Smooth muscle cell (in vitro differentiated cells): ENCODE data around the gene ZNF180. TPM values are rescaled to one million over a fixed set of nuclear protein-coding genes. Genes with fewer than 3 reads are reported as not detected.
A peak's percentile ranks its signal among the peaks of the same experiment; 100 is the strongest.

Source experiments
- DNase-seq: peaks from one replicate; lab custom pipeline; 2025; ENCODE audit not compliant: unreplicated experiment; lab: John Stamatoyannopoulos, UW
- H2AFZ ChIP-seq: fragments of 200-600 bp; sonication (generic); 2 replicates; pipeline ENCODE4 v1.6.0; 2016; ENCODE audit warnings: antibody characterized with exemption, low read depth, mild to moderate bottlenecking
- H3F3A ChIP-seq: fragments of 200-600 bp; sonication (generic); 2 replicates; pipeline ENCODE4 v1.6.0; 2017; ENCODE audit warnings: antibody characterized with exemption, low read depth
- H3K27ac ChIP-seq: fragments of 200-600 bp; sonication (generic); 2 replicates; pipeline ENCODE4 v1.5.1; 2016; ENCODE audit warnings: low read depth, mild to moderate bottlenecking
- H3K27me3 ChIP-seq: fragments of 200-600 bp; sonication (generic); 2 replicates; pipeline ENCODE4 v1.6.1; 2016; ENCODE audit warnings: low read depth, mild to moderate bottlenecking
- H3K36me3 ChIP-seq: fragments of 200-600 bp; sonication (generic); 2 replicates; pipeline ENCODE4 v1.5.1; 2016; ENCODE audit warnings: low read depth
- H3K4me1 ChIP-seq: fragments of 200-600 bp; sonication (generic); 2 replicates; pipeline ENCODE4 v1.5.1; 2016; ENCODE audit warnings: low read depth
- H3K4me2 ChIP-seq: fragments of 200-600 bp; sonication (generic); 2 replicates; pipeline ENCODE4 v1.6.0; 2016; ENCODE audit warnings: mild to moderate bottlenecking
- H3K4me3 ChIP-seq: fragments of 200-600 bp; sonication (generic); 2 replicates; pipeline ENCODE4 v1.5.1; 2016; ENCODE audit warnings: mild to moderate bottlenecking
- H3K79me2 ChIP-seq: fragments of 200-600 bp; sonication (generic); 2 replicates; pipeline ENCODE4 v1.6.0; 2016; ENCODE audit warnings: low read depth, mild to moderate bottlenecking
- H3K9ac ChIP-seq: fragments of 200-600 bp; sonication (generic); 2 replicates; pipeline ENCODE4 v1.6.0; 2016; ENCODE audit warnings: low read depth
- H3K9me3 ChIP-seq: fragments of 200-600 bp; sonication (generic); replicated peaks from 2 replicates; pipeline ENCODE4 v1.5.1; 2016; ENCODE audit warnings: low read depth
- H4K20me1 ChIP-seq: fragments of 200-600 bp; sonication (generic); 2 replicates; pipeline ENCODE4 v1.6.0; 2016; ENCODE audit warnings: low read depth
- WGBS: methylation state at CpG from one replicate; pipeline ENCODE4 v1.1.7; 2016; ENCODE audit warnings: low lambda C conversion rate; 5-methylcytosine and 5-hydroxymethylcytosine counted together
- polyA plus RNA-seq: library from polyadenylated mRNA; unstranded; fragments of >200 nt; fragmentation: Nextera tagmentation; extraction: Ambion mirVana; gene quantifications from 2 replicates; pipeline ENCODE4 v1.2.1, GENCODE V29; 2016
- total RNA-seq: library from RNA; depleted of rRNA; stranded (reverse); fragments of >200 nt; gene quantifications from 2 replicates; pipeline ENCODE4 v1.2.3, GENCODE V29; 2014
- TF ChIP-seq, protein P1 (sequence below): fragments of 200-600 bp; sonication (generic); IDR thresholded peaks from 2 replicates; pipeline ENCODE4 v1.5.1; 2017; ENCODE audit warnings: borderline replicate concordance, mild to moderate bottlenecking, antibody characterized with exemption; ENCODE audit not compliant: insufficient read depth, poor library complexity, severe bottlenecking

The ZNF180 gene
- total and polyA plus RNA-seq, 2 experiments from 2014 or later, result 2.6 to 8.5 TPM

DNA sequence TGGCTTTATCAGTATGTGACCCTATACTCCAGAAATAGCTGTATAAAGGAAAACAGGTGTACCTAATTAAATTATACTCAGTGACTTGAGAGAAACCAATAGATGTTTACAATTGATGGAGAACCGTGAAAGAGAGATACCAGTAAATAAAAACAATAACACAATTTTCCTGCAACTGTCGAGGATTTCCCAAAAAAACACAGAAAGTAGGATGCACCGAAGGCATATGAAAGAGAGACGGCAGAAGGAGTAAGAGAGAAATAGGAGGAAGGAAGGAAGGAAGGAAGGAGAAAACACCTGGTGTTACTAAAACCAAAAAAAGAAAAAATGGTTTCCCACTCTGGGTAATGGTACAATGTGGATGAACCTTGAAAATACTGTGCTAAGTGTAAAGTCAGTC lies 45.2 kb downstream of the ZNF180 start:
- Histone ChIP-seq H3K4me1 (no peaks in the 10 kb centered on the region), H3K4me3 (no peak overlapping the region), H3K79me2 (no peaks in the 10 kb centered on the region), H3K27ac (no peak overlapping the region), H3K4me2 (no peak overlapping the region), H3F3A (no peaks in the 10 kb centered on the region), H3K9me3 (peaks cover 13% of the 10 kb centered on the region), H3K9ac (no peak overlapping the region), H4K20me1 (no peaks in the 10 kb centered on the region), H3K27me3 (no peaks in the 10 kb centered on the region), H2AFZ (no peak overlapping the region), H3K36me3 (no peaks in the 10 kb centered on the region)
- DNase-seq, result no peak
- TF ChIP-seq, protein P1, sequence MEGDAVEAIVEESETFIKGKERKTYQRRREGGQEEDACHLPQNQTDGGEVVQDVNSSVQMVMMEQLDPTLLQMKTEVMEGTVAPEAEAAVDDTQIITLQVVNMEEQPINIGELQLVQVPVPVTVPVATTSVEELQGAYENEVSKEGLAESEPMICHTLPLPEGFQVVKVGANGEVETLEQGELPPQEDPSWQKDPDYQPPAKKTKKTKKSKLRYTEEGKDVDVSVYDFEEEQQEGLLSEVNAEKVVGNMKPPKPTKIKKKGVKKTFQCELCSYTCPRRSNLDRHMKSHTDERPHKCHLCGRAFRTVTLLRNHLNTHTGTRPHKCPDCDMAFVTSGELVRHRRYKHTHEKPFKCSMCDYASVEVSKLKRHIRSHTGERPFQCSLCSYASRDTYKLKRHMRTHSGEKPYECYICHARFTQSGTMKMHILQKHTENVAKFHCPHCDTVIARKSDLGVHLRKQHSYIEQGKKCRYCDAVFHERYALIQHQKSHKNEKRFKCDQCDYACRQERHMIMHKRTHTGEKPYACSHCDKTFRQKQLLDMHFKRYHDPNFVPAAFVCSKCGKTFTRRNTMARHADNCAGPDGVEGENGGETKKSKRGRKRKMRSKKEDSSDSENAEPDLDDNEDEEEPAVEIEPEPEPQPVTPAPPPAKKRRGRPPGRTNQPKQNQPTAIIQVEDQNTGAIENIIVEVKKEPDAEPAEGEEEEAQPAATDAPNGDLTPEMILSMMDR, result no peak
- WGBS, result 85% methylated on average over 4 of the region's 4 CpGs

DNA sequence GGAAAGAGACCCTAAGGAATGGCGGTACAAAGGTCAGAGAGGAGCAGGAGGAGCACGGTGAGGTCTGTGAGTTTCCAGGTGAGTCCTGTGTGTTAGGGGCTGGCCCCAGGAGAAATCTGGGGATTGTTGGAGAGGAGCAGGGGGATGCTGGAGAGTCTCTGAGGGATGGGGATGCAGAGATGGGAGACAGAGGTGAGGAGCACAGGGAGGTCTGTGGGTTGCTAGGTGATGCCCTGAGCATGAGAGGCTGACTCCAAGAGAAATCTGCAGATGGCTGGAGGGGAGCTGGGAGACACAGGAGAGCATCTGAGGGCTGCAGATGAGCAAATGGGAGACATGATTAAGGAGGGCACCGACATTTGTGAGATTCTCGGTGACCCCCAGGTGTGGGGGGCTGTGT lies 48.0 kb downstream of the ZNF180 start:
- Histone ChIP-seq H2AFZ (no peak overlapping the region), H3K9ac (no peak overlapping the region), H3K79me2 (no peaks in the 10 kb centered on the region), H3K4me2 (no peak overlapping the region), H3K27me3 (no peaks in the 10 kb centered on the region), H3K4me1 (peaks cover 5% of the 10 kb centered on the region), H4K20me1 (no peaks in the 10 kb centered on the region), H3K36me3 (no peaks in the 10 kb centered on the region), H3F3A (no peaks in the 10 kb centered on the region), H3K27ac (no peak overlapping the region), H3K9me3 (peaks cover 13% of the 10 kb centered on the region), H3K4me3 (no peak overlapping the region)
- WGBS, result 88% methylated on average over 4 of the region's 4 CpGs
- DNase-seq, result no peak
- TF ChIP-seq, protein P1, result no peak

DNA sequence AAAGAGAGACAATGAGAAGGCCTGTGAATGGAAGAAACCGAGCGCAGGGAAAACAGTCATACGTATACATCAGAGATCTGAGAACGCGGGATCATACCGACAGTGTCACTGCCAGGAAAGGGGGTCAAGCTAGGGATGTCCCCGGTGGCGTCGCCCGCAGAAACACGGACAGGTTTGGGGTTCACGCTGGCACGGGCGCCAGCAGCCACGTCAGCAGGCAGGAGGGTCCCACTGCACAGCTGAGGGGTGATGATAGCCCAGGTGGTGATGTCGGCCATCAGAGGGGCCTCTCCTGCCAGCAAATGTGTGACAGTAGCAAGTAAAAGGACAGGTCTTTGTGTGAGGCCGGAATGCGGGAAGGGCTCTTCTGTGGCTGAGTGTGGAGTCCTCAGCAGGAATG lies 48.6 kb downstream of the ZNF180 start:
- Histone ChIP-seq H3K27me3 (no peaks in the 10 kb centered on the region), H3K9ac (no peak overlapping the region), H3F3A (no peaks in the 10 kb centered on the region), H3K4me3 (no peak overlapping the region), H3K27ac (no peak overlapping the region), H2AFZ (no peak overlapping the region), H3K79me2 (no peaks in the 10 kb centered on the region), H3K4me1 (peaks cover 6% of the 10 kb centered on the region), H3K4me2 (no peak overlapping the region), H4K20me1 (no peaks in the 10 kb centered on the region), H3K9me3 (peaks cover 13% of the 10 kb centered on the region), H3K36me3 (no peaks in the 10 kb centered on the region)
- whole genome bisulfite sequencing, result 93% methylated on average over 18 of the region's 18 CpGs
- TF ChIP-seq, protein P1, result no peak
- DNase-seq, result no peak

DNA sequence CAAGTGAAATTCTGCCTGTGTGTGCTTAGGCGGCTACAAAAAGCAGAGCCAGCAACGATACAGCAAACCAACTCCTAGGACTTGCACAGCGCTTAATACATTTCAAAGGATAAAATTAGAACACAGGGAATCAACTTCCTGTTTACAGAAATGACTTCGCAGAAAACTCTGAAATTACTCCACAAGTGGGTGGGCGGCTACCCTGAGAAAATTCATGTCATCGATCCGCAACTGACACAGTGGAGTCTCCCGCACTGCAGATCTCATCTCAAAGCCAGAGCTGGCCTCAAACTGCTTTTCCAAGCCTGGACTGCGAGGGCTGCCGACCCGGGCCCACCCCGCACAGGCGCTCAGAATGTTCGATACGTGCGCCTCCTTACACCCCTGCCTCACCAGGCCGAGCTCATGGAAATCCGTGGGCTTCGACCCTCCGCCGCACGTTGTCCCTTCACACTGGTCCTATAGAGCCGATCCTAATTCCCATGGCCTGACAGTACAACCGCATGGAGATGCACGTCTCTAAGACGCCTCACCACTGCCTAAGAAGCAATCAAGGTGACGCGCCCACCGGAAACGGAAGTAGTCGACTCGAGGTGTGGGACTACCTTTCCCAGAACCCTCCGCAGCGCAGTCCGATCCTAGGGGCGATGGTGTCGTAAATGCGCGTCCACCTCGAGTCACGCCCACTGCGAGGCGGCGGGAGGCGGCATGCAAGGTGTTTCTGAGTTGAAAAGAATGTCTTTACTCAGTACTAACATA lies 52.2 kb downstream of the ZNF180 start, which contains the start of gene ZNF229:
Gene ZNF229 (minus strand): TSS at position 557 of the 759 bp plus-strand sequence. CDS start 5,625 bp downstream, outside the sequence.
- peaks cover 11% of the 10 kb centered on the region for H3K36me3 ChIP-seq
- TF ChIP-seq, protein P1, result no peak
- peak within 1 kb of the TSS; percentile 97 for H2AFZ ChIP-seq
- H4K20me1 ChIP-seq, result no peaks in the 10 kb centered on the region
- H3K4me3 ChIP-seq, result peak within 1 kb of the TSS; percentile 82
- no peaks in the 10 kb centered on the region for H3K27me3 ChIP-seq
- peak within 1 kb of the TSS; percentile 62 for H3K9ac ChIP-seq
- H3K27ac ChIP-seq, result peak within 1 kb of the TSS; percentile 39
- peak; percentile 2 for DNase-seq
- H3K79me2 ChIP-seq, result no peaks in the 10 kb centered on the region
- H3K9me3 ChIP-seq, result peaks cover 4% of the 10 kb centered on the region
- 6% methylated on average over 45 of the region's 45 CpGs for WGBS
- peaks cover 6% of the 10 kb centered on the region for H3K4me1 ChIP-seq
- no peaks in the 10 kb centered on the region for H3F3A ChIP-seq
- peak within 1 kb of the TSS; percentile 95 for H3K4me2 ChIP-seq
